Measurements from ENCODE around the gene IRGQ. TPM values are rescaled to one million over a fixed set of nuclear protein-coding genes. Genes with fewer than 3 reads are reported as not detected.
A peak's percentile ranks its signal among the peaks of the same experiment; 100 is the strongest.

Gene IRGQ
- total and polyA plus RNA-seq, 2 experiments from 2014 or later, result 8.4 to 49.6 TPM

DNA sequence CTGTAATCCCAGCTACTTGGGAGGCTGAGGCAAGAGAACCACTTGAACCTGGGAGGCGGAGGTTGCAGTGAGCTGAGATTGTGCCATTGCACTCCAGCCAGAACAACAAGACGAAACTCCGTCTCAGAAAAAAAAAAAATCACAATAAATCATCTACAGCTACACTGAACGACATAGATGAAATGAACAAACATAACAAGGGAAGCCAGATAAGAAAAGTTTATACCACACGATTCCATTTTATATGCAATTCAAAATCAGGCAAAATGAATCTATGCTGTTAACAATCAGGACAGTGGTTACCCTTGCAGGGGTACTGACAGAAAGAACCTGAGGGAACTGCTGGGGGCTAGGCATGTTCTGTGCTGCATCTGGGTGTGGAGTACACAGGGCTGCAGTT, 26.3 kb downstream of the IRGQ start:
- Histone ChIP-seq H3K4me3 (no peak overlapping the region), H3K27ac (ENCODE audit: low read depth) (peak overlapping the region; percentile 39; the same call in 1 of the 2 replicates), H3K4me2 (no peak overlapping the region), H3K9me2 (ENCODE audit: insufficient read depth) (no peaks in the 10 kb centered on the region), H4K20me1 (replicated peaks; ENCODE audit: insufficient read depth) (no peaks in the 10 kb centered on the region; the same call in 1 of the 2 replicates), H3F3A (replicated peaks; ENCODE audit: low read depth) (no peaks in the 10 kb centered on the region), H3K79me2 (replicated peaks; ENCODE audit: insufficient read depth) (0 out of 2 replicates have a peak, but pooled peaks cover 10% of the 10 kb centered on the region), H2AFZ (no peak overlapping the region), H3K27me3 (ENCODE audit: insufficient read depth) (no peaks in the 10 kb centered on the region), H3K4me1 (ENCODE audit: insufficient read depth) (peaks cover 1% of the 10 kb centered on the region; the same call in 1 of the 2 replicates), H3K36me3 (ENCODE audit: insufficient read depth) (no peaks in the 10 kb centered on the region)
- Mint-ChIP-seq H3K27me3 (ENCODE audit: insufficient read depth, low read depth, poor library complexity) (no peaks in the 10 kb centered on the region), H3K27ac (peak overlapping the region; percentile 49; the same call in 1 of the 2 replicates), H3K9me3 (no peaks in the 10 kb centered on the region), H3K4me3 (no peak overlapping the region), H3K36me3 (ENCODE audit: low read depth) (peaks cover 23% of the 10 kb centered on the region), H3K4me1 (peaks cover 5% of the 10 kb centered on the region)
- ATAC-seq, result no peak
- no peak for DNase-seq (ENCODE audit: low spot score)
- TF ChIP-seq, protein P1, sequence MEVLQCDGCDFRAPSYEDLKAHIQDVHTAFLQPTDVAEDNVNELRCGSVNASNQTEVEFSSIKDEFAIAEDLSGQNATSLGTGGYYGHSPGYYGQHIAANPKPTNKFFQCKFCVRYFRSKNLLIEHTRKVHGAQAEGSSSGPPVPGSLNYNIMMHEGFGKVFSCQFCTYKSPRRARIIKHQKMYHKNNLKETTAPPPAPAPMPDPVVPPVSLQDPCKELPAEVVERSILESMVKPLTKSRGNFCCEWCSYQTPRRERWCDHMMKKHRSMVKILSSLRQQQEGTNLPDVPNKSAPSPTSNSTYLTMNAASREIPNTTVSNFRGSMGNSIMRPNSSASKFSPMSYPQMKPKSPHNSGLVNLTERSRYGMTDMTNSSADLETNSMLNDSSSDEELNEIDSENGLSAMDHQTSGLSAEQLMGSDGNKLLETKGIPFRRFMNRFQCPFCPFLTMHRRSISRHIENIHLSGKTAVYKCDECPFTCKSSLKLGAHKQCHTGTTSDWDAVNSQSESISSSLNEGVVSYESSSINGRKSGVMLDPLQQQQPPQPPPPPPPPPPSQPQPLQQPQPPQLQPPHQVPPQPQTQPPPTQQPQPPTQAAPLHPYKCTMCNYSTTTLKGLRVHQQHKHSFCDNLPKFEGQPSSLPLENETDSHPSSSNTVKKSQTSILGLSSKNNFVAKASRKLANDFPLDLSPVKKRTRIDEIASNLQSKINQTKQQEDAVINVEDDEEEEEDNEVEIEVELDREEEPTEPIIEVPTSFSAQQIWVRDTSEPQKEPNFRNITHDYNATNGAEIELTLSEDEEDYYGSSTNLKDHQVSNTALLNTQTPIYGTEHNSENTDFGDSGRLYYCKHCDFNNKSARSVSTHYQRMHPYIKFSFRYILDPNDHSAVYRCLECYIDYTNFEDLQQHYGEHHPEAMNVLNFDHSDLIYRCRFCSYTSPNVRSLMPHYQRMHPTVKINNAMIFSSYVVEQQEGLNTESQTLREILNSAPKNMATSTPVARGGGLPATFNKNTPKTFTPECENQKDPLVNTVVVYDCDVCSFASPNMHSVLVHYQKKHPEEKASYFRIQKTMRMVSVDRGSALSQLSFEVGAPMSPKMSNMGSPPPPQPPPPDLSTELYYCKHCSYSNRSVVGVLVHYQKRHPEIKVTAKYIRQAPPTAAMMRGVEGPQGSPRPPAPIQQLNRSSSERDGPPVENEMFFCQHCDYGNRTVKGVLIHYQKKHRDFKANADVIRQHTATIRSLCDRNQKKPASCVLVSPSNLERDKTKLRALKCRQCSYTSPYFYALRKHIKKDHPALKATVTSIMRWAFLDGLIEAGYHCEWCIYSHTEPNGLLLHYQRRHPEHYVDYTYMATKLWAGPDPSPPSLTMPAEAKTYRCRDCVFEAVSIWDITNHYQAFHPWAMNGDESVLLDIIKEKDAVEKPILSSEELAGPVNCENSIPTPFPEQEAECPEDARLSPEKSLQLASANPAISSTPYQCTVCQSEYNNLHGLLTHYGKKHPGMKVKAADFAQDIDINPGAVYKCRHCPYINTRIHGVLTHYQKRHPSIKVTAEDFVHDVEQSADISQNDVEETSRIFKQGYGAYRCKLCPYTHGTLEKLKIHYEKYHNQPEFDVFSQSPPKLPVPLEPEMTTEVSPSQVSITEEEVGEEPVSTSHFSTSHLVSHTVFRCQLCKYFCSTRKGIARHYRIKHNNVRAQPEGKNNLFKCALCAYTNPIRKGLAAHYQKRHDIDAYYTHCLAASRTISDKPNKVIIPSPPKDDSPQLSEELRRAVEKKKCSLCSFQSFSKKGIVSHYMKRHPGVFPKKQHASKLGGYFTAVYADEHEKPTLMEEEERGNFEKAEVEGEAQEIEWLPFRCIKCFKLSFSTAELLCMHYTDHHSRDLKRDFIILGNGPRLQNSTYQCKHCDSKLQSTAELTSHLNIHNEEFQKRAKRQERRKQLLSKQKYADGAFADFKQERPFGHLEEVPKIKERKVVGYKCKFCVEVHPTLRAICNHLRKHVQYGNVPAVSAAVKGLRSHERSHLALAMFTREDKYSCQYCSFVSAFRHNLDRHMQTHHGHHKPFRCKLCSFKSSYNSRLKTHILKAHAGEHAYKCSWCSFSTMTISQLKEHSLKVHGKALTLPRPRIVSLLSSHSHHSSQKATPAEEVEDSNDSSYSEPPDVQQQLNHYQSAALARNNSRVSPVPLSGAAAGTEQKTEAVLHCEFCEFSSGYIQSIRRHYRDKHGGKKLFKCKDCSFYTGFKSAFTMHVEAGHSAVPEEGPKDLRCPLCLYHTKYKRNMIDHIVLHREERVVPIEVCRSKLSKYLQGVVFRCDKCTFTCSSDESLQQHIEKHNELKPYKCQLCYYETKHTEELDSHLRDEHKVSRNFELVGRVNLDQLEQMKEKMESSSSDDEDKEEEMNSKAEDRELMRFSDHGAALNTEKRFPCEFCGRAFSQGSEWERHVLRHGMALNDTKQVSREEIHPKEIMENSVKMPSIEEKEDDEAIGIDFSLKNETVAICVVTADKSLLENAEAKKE (CRISPR knock-in tag; IDR thresholded peaks at IDR 0.05), result no peak
- TF ChIP-seq, protein P2, sequence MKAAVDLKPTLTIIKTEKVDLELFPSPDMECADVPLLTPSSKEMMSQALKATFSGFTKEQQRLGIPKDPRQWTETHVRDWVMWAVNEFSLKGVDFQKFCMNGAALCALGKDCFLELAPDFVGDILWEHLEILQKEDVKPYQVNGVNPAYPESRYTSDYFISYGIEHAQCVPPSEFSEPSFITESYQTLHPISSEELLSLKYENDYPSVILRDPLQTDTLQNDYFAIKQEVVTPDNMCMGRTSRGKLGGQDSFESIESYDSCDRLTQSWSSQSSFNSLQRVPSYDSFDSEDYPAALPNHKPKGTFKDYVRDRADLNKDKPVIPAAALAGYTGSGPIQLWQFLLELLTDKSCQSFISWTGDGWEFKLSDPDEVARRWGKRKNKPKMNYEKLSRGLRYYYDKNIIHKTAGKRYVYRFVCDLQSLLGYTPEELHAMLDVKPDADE (IDR thresholded peaks at IDR 0.05), result no peak
- TF ChIP-seq ZNF114 (CRISPR knock-in tag; IDR thresholded peaks at IDR 0.05) (no peak), POLR2AphosphoS5 (IDR thresholded peaks at IDR 0.05; ENCODE audit: low read depth) (no peak), NANOG (IDR thresholded peaks at IDR 0.05; ENCODE audit: borderline replicate concordance) (no peak), CREB1 (CRISPR knock-in tag; IDR thresholded peaks at IDR 0.05; ENCODE audit: low read depth) (no peak), EZH2phosphoT487 (IDR thresholded peaks at IDR 0.05; ENCODE audit: unreplicated experiment) (no peak), EZH2 (IDR thresholded peaks at IDR 0.05; ENCODE audit: low read depth, unreplicated experiment) (no peak), STAT1 (IDR thresholded peaks at IDR 0.05; ENCODE audit: unreplicated experiment) (no peak), JUNB (IDR thresholded peaks at IDR 0.05; ENCODE audit: unreplicated experiment) (no peak), ZNF331 (CRISPR knock-in tag; IDR thresholded peaks at IDR 0.05; ENCODE audit: low read depth) (no peak)
- TF ChIP-seq, protein P3, sequence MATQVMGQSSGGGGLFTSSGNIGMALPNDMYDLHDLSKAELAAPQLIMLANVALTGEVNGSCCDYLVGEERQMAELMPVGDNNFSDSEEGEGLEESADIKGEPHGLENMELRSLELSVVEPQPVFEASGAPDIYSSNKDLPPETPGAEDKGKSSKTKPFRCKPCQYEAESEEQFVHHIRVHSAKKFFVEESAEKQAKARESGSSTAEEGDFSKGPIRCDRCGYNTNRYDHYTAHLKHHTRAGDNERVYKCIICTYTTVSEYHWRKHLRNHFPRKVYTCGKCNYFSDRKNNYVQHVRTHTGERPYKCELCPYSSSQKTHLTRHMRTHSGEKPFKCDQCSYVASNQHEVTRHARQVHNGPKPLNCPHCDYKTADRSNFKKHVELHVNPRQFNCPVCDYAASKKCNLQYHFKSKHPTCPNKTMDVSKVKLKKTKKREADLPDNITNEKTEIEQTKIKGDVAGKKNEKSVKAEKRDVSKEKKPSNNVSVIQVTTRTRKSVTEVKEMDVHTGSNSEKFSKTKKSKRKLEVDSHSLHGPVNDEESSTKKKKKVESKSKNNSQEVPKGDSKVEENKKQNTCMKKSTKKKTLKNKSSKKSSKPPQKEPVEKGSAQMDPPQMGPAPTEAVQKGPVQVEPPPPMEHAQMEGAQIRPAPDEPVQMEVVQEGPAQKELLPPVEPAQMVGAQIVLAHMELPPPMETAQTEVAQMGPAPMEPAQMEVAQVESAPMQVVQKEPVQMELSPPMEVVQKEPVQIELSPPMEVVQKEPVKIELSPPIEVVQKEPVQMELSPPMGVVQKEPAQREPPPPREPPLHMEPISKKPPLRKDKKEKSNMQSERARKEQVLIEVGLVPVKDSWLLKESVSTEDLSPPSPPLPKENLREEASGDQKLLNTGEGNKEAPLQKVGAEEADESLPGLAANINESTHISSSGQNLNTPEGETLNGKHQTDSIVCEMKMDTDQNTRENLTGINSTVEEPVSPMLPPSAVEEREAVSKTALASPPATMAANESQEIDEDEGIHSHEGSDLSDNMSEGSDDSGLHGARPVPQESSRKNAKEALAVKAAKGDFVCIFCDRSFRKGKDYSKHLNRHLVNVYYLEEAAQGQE (IDR thresholded peaks at IDR 0.05; ENCODE audit: unreplicated experiment), result no peak
- TF ChIP-seq, protein P4, sequence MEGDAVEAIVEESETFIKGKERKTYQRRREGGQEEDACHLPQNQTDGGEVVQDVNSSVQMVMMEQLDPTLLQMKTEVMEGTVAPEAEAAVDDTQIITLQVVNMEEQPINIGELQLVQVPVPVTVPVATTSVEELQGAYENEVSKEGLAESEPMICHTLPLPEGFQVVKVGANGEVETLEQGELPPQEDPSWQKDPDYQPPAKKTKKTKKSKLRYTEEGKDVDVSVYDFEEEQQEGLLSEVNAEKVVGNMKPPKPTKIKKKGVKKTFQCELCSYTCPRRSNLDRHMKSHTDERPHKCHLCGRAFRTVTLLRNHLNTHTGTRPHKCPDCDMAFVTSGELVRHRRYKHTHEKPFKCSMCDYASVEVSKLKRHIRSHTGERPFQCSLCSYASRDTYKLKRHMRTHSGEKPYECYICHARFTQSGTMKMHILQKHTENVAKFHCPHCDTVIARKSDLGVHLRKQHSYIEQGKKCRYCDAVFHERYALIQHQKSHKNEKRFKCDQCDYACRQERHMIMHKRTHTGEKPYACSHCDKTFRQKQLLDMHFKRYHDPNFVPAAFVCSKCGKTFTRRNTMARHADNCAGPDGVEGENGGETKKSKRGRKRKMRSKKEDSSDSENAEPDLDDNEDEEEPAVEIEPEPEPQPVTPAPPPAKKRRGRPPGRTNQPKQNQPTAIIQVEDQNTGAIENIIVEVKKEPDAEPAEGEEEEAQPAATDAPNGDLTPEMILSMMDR (conservative IDR thresholded peaks at IDR 0.05; ENCODE audit: low read depth in 2 of 2), result no peak
